ENCODE measurements around the gene TBX4. TPM values are rescaled to one million over a fixed set of nuclear protein-coding genes. Genes with fewer than 3 reads are reported as not detected.

Gene TBX4
- under 0.01 TPM in 1 of 2 replicates, not detected in the other for total RNA-seq

GRCh38 chr17:61452301-61453290 is at the start of gene TBX4:
TBX4 (plus strand) TSS chr17:61452422; CDS start chr17:61456491, 4,069 bp downstream.

Other genes with a start within 250 kb of the TBX4 start
- 21.0 and 46.5 TPM in 2 replicates for gene TBX2, start 52.6 kb upstream of the TBX4 start, total RNA-seq
- not detected in 2 replicates for gene NACA2, start 138.8 kb downstream of the TBX4 start, total RNA-seq

All from uterine smooth muscle cell (primary cell).